GM20000 (cell line): ENCODE measurements around the gene MYDGF.

Experiments
- DNase-seq: peaks from one replicate; pipeline ENCODE4 v3.0.0; 2012; ENCODE audit warnings: low spot score
- TF ChIP-seq, protein P1 (sequence below): IDR thresholded peaks from 2 replicates; pipeline ENCODE4 v1.5.1; 2012; ENCODE audit warnings: mild to moderate bottlenecking, control low read depth; ENCODE audit errors: extremely low read depth, missing control alignments

Gene MYDGF

DNA sequence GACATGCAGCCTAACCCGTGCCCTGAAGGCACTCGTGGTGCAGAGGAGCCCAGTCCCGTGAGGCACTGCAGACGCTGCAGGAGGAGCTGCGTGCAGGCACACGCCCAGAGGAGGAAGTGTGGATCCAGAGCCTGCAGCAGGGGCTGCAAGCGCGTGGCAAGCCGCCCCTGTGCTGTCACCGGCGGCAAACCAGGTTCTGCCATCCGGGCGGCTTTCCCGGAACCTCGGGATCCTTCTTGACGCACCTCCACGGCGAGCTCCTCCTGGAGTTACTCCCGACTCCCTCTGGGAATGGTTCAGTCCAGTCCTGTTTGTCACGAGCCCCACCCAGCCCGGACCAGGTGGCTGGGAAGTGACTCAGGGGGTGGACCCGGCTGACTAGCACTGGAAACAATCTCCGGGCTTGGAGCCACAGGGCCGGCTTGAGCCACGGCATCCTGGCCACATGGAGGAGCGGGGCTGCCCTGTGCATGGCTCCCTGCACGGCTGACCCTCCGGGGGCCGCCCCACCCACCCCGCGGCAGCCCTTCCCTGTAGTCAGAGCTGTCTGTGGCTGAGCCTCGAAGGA lies 43.3 kb upstream of the MYDGF start:
- TF ChIP-seq, protein P1, sequence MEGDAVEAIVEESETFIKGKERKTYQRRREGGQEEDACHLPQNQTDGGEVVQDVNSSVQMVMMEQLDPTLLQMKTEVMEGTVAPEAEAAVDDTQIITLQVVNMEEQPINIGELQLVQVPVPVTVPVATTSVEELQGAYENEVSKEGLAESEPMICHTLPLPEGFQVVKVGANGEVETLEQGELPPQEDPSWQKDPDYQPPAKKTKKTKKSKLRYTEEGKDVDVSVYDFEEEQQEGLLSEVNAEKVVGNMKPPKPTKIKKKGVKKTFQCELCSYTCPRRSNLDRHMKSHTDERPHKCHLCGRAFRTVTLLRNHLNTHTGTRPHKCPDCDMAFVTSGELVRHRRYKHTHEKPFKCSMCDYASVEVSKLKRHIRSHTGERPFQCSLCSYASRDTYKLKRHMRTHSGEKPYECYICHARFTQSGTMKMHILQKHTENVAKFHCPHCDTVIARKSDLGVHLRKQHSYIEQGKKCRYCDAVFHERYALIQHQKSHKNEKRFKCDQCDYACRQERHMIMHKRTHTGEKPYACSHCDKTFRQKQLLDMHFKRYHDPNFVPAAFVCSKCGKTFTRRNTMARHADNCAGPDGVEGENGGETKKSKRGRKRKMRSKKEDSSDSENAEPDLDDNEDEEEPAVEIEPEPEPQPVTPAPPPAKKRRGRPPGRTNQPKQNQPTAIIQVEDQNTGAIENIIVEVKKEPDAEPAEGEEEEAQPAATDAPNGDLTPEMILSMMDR: no peak
- DNase-seq: no peak

DNA sequence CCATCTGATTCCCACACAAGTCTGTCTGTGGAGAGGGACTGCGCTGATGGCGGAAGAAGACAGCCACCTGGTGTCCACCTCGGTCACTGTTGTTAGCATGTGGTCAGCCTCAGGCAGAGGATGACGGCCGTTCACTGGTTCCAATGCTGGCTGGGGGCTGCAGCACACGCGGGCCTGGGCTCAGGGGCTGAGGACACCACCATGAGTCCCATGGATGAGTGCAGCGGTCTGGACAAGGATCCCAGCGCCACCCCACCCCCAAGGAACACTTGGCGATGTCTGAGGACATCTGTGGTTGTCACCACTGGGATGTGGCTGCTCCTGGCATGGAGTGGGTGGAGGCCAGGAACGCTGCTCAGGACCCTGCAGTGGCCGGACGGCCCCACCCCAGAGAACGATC lies 42.6 kb upstream of the MYDGF start:
- TF ChIP-seq, protein P1: no peak
- no peak for DNase-seq

GRCh38 chr19:4711211-4711610 lies 41.1 kb upstream of the MYDGF start:
- no peak for DNase-seq
- TF ChIP-seq, protein P1: no peak

DNA sequence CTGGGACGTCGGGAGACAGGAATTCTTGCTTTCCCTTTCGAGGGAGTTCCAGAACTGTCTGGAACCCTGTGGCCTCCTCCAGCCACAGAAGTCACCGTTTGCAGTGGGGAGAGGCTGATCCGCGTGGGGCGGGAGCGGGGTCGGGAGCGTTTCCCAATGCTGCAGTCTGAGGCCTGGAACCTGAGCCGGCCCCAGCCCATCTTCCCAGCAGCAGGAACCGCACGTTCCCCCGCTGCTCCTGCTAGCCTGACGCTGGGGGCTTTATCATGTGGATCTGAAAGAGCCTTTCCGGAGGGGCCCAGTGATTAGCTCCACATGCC lies 40.1 kb upstream of the MYDGF start:
- TF ChIP-seq, protein P1: no peak
- no peak for DNase-seq

GRCh38 chr19:4709440-4710280 lies 39.5 kb upstream of the MYDGF start:
- no peak for DNase-seq
- TF ChIP-seq, protein P1: no peak

DNA sequence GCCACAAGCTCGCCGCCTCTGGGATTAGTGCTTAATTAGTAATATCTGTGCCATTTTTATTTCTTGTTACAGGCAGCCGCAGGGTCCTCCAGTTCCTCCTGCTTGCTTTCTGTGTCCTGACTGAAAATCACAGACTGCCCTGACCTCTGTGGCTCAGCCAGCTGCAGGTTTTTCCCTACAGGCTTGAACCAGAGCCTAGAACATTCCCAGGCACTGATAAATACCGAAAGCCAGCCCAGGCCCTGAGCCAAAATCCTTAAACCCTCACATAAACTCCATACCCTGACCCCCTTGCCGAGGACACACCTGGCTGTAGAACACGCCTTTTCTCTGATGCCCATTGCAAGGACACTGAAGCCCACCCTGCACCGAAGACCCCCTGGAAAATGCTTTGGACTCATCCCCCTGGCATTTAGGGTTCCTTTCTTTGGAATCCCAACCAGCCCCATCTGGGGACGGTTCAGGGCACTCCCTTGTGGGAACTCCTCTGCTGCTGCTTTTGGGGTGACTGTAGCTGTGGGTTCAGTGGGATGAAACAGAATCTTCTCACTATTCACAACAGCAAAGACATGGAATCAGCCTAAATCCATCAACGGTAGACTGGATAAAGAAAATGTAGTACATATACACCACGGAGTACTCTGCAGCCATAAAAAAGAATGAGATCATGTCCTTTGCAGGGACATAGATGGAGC lies 38.0 kb upstream of the MYDGF start:
- DNase-seq: no peak
- TF ChIP-seq, protein P1: no peak

- TF ChIP-seq, protein P1: no peak
- DNase-seq: no peak
Measured at GRCh38 chr19:4707322-4707721, 37.2 kb upstream of the MYDGF start.
